GM19324 (cell line): ENCODE data around the gene ADAMTS6.

Source experiments
- ATAC-seq: cut with Tn5 transposase; IDR thresholded peaks from one replicate; pipeline ENCODE4 v1.9.1; 2021; ENCODE audit warnings: mild to moderate bottlenecking, moderate library complexity; ENCODE audit not compliant: unreplicated experiment, low FRiP score

The ADAMTS6 gene

GRCh38 chr5:65157906-65158603 lies 323.7 kb downstream of the ADAMTS6 start:
- no peak for ATAC-seq

GRCh38 chr5:65156933-65157332 lies 324.8 kb downstream of the ADAMTS6 start:
- ATAC-seq = no peak

- ATAC-seq = no peak
These were observed 329.6 kb downstream of the ADAMTS6 start for GRCh38 chr5:65152131-65152530.

- no peak for ATAC-seq
These were observed 330.1 kb downstream of the ADAMTS6 start for GRCh38 chr5:65151614-65152013.

GRCh38 chr5:65150599-65151304 lies 331.0 kb downstream of the ADAMTS6 start:
- no peak for ATAC-seq

- ATAC-seq = no peak
These were observed 331.9 kb downstream of the ADAMTS6 start for GRCh38 chr5:65149827-65150226.

GRCh38 chr5:65144136-65144871 lies 337.4 kb downstream of the ADAMTS6 start:
- ATAC-seq = no peak

- no peak for ATAC-seq
These were observed 339.2 kb downstream of the ADAMTS6 start for GRCh38 chr5:65142511-65143011.

GRCh38 chr5:65142016-65142415 lies 339.7 kb downstream of the ADAMTS6 start:
- no peak for ATAC-seq

- ATAC-seq = no peak
These were observed 340.2 kb downstream of the ADAMTS6 start for GRCh38 chr5:65141493-65141892.

GRCh38 chr5:65137631-65138030 lies 344.1 kb downstream of the ADAMTS6 start:
- no peak for ATAC-seq

GRCh38 chr5:65133477-65134110 lies 348.1 kb downstream of the ADAMTS6 start:
- no peak for ATAC-seq

GRCh38 chr5:65132386-65132785 lies 349.3 kb downstream of the ADAMTS6 start:
- ATAC-seq = no peak

- no peak for ATAC-seq
These were observed 353.5 kb downstream of the ADAMTS6 start for GRCh38 chr5:65128226-65128625.

- ATAC-seq = no peak
These were observed 354.4 kb downstream of the ADAMTS6 start for GRCh38 chr5:65127161-65127901.

GRCh38 chr5:65126542-65127069 lies 355.1 kb downstream of the ADAMTS6 start:
- ATAC-seq = no peak

- ATAC-seq = no peak
These were observed 355.9 kb downstream of the ADAMTS6 start for GRCh38 chr5:65125591-65126541.

GRCh38 chr5:65121880-65122436 lies 359.8 kb downstream of the ADAMTS6 start:
- no peak for ATAC-seq
